HG02840 (cell line): Measurements from ENCODE around the gene ABHD12.
"Not testable (repeated sequence)": the region's sequence is repeated elsewhere in the genome, so short reads cannot be mapped to it uniquely, and the experiment has no call there.

ENCODE experiments used
- ATAC-seq: cut with Tn5 transposase; IDR thresholded peaks from one replicate; pipeline ENCODE4 v1.9.1; 2021; ENCODE audit warnings: mild to moderate bottlenecking, moderate library complexity, moderate number of reproducible peaks; ENCODE audit not compliant: unreplicated experiment, low FRiP score

Gene ABHD12

GRCh38 chr20:25269057-25269832 lies 121.4 kb downstream of the ABHD12 start:
- no peak for ATAC-seq

- ATAC-seq, result not testable (repeated sequence)
Measured at GRCh38 chr20:25260770-25261437, 129.7 kb downstream of the ABHD12 start.

GRCh38 chr20:25259788-25260254 lies 130.8 kb downstream of the ABHD12 start:
- no peak for ATAC-seq

GRCh38 chr20:25259358-25259757 lies 131.3 kb downstream of the ABHD12 start:
- no peak for ATAC-seq

GRCh38 chr20:25258828-25259227 lies 131.8 kb downstream of the ABHD12 start:
- ATAC-seq, result no peak

GRCh38 chr20:25258476-25258805 lies 132.2 kb downstream of the ABHD12 start:
- no peak for ATAC-seq

GRCh38 chr20:25257756-25258475 lies 132.7 kb downstream of the ABHD12 start:
- ATAC-seq, result no peak

GRCh38 chr20:25257130-25257529 lies 133.5 kb downstream of the ABHD12 start:
- no peak for ATAC-seq

- ATAC-seq, result no peak
Measured at GRCh38 chr20:25256226-25256859, 134.3 kb downstream of the ABHD12 start.

GRCh38 chr20:25254986-25255680 lies 135.5 kb downstream of the ABHD12 start:
- ATAC-seq, result no peak

GRCh38 chr20:25254571-25254970 lies 136.1 kb downstream of the ABHD12 start:
- ATAC-seq, result no peak

- ATAC-seq, result no peak
Measured at GRCh38 chr20:25253606-25254275, 136.9 kb downstream of the ABHD12 start.

GRCh38 chr20:25252686-25253421 lies 137.8 kb downstream of the ABHD12 start:
- no peak for ATAC-seq

GRCh38 chr20:25252230-25252651 lies 138.4 kb downstream of the ABHD12 start:
- ATAC-seq, result no peak

GRCh38 chr20:25251558-25251957 lies 139.1 kb downstream of the ABHD12 start:
- no peak for ATAC-seq

GRCh38 chr20:25251019-25251418 lies 139.6 kb downstream of the ABHD12 start:
- no peak for ATAC-seq

GRCh38 chr20:25250508-25250907 lies 140.1 kb downstream of the ABHD12 start:
- ATAC-seq, result no peak
